GM23248 (cell line): Measurements from ENCODE around the gene B9D1. TPM values are rescaled to one million over a fixed set of nuclear protein-coding genes. Genes with fewer than 3 reads are reported as not detected.

Source experiments
- DNase-seq: peaks from one replicate; pipeline ENCODE4 v3.0.0-alpha.2; 2015
- H2AFZ ChIP-seq: fragments of 200-600 bp; sonication (generic); 2 replicates; pipeline ENCODE4 v1.6.1; 2016; ENCODE audit warnings: antibody characterized with exemption
- H3F3A ChIP-seq: fragments of 200-600 bp; sonication (generic); 2 replicates; pipeline ENCODE4 v1.6.1; 2016; ENCODE audit warnings: mild to moderate bottlenecking, antibody characterized with exemption, mixed run types; ENCODE audit not compliant: insufficient read depth
- H3K27ac ChIP-seq: fragments of 200-600 bp; sonication (generic); 2 replicates; pipeline ENCODE4 v1.5.1; 2016; ENCODE audit warnings: mild to moderate bottlenecking
- H3K27me3 ChIP-seq: fragments of 200-600 bp; sonication (generic); replicated peaks from 2 replicates; pipeline ENCODE4 v1.6.1; 2016; ENCODE audit warnings: mild to moderate bottlenecking; ENCODE audit not compliant: insufficient read depth
- H3K36me3 ChIP-seq: fragments of 200-600 bp; sonication (generic); 2 replicates; pipeline ENCODE4 v1.6.1; 2016; ENCODE audit warnings: low read depth, mild to moderate bottlenecking
- H3K4me1 ChIP-seq: fragments of 200-600 bp; sonication (generic); 2 replicates; pipeline ENCODE4 v1.6.1; 2016; ENCODE audit warnings: mild to moderate bottlenecking; ENCODE audit not compliant: insufficient read depth
- H3K4me2 ChIP-seq: fragments of 200-600 bp; sonication (generic); one replicate; pipeline ENCODE4 v1.6.1; 2016; ENCODE audit warnings: mild to moderate bottlenecking; ENCODE audit not compliant: unreplicated experiment
- H3K4me3 ChIP-seq: fragments of 200-600 bp; sonication (generic); 2 replicates; pipeline ENCODE4 v1.5.1; 2016; ENCODE audit warnings: mild to moderate bottlenecking
- H3K79me2 ChIP-seq: fragments of 200-600 bp; sonication (generic); 2 replicates; pipeline ENCODE4 v1.6.1; 2016; ENCODE audit warnings: mild to moderate bottlenecking; ENCODE audit not compliant: insufficient read depth
- H3K9ac ChIP-seq: fragments of 200-600 bp; sonication (generic); 2 replicates; pipeline ENCODE4 v1.6.1; 2016; ENCODE audit warnings: mild to moderate bottlenecking
- H3K9me2 ChIP-seq: fragments of 200-600 bp; sonication (generic); 2 replicates; pipeline ENCODE4 v1.6.1; 2016; ENCODE audit warnings: mixed run types, mild to moderate bottlenecking, moderate library complexity; ENCODE audit not compliant: insufficient read depth
- H3K9me3 ChIP-seq: fragments of 200-600 bp; sonication (generic); one replicate; pipeline ENCODE4 v1.6.1; 2017; ENCODE audit warnings: low read depth
- H4K20me1 ChIP-seq: fragments of 200-600 bp; sonication (generic); 2 replicates; pipeline ENCODE4 v1.6.0; 2016; ENCODE audit not compliant: insufficient read depth
- EZH2 ChIP-seq: fragments of 200-600 bp; sonication (generic); IDR thresholded peaks from 2 replicates; pipeline ENCODE4 v1.6.1; 2018; ENCODE audit warnings: antibody characterized with exemption, mild to moderate bottlenecking; ENCODE audit not compliant: insufficient read depth, poor library complexity, severe bottlenecking
- EZH2phosphoT487 ChIP-seq: fragments of 200-600 bp; sonication (generic); IDR thresholded peaks from 2 replicates; pipeline ENCODE4 v1.6.1; 2018; ENCODE audit warnings: antibody characterized with exemption, moderate library complexity, mild to moderate bottlenecking, low read depth; ENCODE audit not compliant: insufficient read depth
- WGBS, 2 experiments: methylation state at CpG; one replicate each; pipeline ENCODE4 v1.1.6; 2015 to 2017; ENCODE audit warnings: low lambda C conversion rate in 2 of 2, low coverage in 1 of 2; ENCODE audit errors: missing lambda C conversion rate in 2 of 2; 5-methylcytosine and 5-hydroxymethylcytosine counted together
- in situ Hi-C: fragments of 300-500 bp; cut with MboI; formaldehyde crosslinking; loops from 2 replicates; pipeline ENCODE4 v1.15.0; 2020
- polyA plus RNA-seq: library from polyadenylated mRNA; unstranded; fragments of >200 nt; fragmentation: Nextera tagmentation; extraction: Ambion mirVana; gene quantifications from 2 replicates; pipeline ENCODE4 v1.2.1, GENCODE V29; 2016
- total RNA-seq: library from RNA; depleted of rRNA; stranded (reverse); fragments of >200 nt; shearing (Covaris generic); gene quantifications from 2 replicates; pipeline ENCODE4 v1.2.3, GENCODE V29; 2014

B9D1 gene
- total and polyA plus RNA-seq, 2 experiments from 2014 or later = 15.5 to 24.4 TPM

DNA sequence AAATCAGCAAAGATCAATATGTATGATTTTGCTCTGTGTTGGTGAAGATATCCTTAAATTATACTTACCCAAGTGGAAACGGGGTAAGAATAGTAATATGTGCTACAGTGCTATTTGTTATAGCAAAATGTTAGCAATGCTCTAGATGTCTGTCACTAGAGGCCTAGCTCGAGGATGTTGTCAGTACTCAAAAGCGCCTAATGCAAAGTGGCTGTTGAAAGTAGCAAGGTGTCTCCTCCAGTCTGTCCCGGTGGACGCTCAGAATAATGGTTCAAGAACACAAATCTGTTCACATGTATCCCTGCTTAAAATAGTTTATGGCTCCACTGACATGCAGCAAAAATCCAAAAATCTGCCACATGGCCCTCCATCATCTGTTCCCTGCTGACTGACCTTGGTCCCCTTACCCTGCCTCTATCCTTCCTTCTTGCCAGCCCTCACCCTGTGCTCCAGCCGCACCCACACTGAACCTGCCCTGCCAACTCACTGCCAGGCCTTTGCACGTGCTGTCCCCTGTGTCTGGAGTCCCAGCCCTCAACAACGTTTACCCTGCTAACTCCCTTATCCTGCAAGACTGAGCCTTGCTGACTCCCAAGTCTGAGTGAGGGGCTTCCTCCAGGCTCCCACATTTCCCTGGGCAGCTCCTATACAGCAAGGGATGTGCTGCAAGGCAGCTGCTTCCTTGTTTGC is 38.9 kb upstream of the B9D1 start:
- 60 to 62% methylated on average over 8 of the region's 8 CpGs for whole genome bisulfite sequencing, 2 experiments
- no peak overlapping the region for H3K4me2 ChIP-seq
- H2AFZ ChIP-seq = no peak overlapping the region
- H3K79me2 ChIP-seq = no peaks in the 10 kb centered on the region
- H3K9me2 ChIP-seq = no peaks in the 10 kb centered on the region
- H3F3A ChIP-seq = 0 out of 2 replicates have a peak, but pooled peaks cover 3% of the 10 kb centered on the region
- in situ Hi-C loops = no loop called here
- TF ChIP-seq EZH2 (no peak), EZH2phosphoT487 (no peak)
- no peaks in the 10 kb centered on the region for H3K27me3 ChIP-seq
- peaks cover 12% of the 10 kb centered on the region for H3K4me1 ChIP-seq
- H3K27ac ChIP-seq = no peak overlapping the region
- H3K36me3 ChIP-seq = no peaks in the 10 kb centered on the region
- H3K9ac ChIP-seq = no peak overlapping the region
- no peak overlapping the region for H3K4me3 ChIP-seq
- no peaks in the 10 kb centered on the region for H4K20me1 ChIP-seq
- no peak for DNase-seq
- H3K9me3 ChIP-seq = no peaks in the 10 kb centered on the region

DNA sequence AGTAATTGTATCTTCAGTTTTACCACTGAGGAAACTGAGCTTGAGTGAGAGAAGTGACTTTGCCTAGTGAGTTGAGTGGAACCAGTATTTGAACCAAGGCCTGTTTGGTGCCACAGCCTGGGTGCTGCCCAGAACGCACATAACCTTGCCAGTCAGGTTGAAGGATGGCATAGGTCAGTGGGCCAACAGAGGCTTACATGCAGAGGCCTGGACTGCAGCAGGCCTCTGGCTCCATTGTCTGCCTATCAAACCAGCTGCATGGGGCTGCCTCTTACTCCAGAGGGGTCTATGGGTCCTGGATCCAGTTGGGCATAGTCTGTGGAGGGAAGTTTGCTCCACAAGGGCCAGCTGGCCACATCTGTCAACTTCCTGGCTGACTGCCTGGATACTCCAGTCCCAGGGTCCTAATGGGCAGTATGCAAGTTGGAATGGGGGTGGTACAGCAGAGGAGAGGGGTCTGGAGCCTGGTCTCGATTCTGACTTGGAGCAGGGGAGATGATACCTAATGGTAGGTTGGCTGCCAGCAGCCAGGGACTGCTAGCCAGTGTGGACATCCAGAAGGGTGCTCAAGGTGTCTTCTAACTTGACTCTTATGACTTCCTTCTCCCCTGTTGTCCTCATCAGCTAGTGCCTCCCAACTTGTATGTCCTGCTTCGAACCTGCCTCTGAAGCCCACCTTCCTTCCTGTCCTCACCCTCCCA is 37.4 kb upstream of the B9D1 start:
- WGBS, 2 experiments = 90 to 94% methylated on average over 2 to 3 of the region's 3 CpGs
- TF ChIP-seq EZH2phosphoT487 = no peak
- no peak for TF ChIP-seq EZH2
- Histone ChIP-seq H3K79me2 (no peaks in the 10 kb centered on the region), H3K9me2 (no peaks in the 10 kb centered on the region), H3K9ac (no peak overlapping the region), H4K20me1 (no peaks in the 10 kb centered on the region), H3K36me3 (no peaks in the 10 kb centered on the region), H3K9me3 (no peaks in the 10 kb centered on the region), H3K27me3 (no peaks in the 10 kb centered on the region), H2AFZ (no peak overlapping the region), H3K27ac (no peak overlapping the region), H3K4me2 (no peak overlapping the region), H3K4me1 (peaks cover 12% of the 10 kb centered on the region), H3K4me3 (no peak overlapping the region), H3F3A (0 out of 2 replicates have a peak, but pooled peaks cover 3% of the 10 kb centered on the region)
- in situ Hi-C loops = no loop called here
- DNase-seq = no peak

DNA sequence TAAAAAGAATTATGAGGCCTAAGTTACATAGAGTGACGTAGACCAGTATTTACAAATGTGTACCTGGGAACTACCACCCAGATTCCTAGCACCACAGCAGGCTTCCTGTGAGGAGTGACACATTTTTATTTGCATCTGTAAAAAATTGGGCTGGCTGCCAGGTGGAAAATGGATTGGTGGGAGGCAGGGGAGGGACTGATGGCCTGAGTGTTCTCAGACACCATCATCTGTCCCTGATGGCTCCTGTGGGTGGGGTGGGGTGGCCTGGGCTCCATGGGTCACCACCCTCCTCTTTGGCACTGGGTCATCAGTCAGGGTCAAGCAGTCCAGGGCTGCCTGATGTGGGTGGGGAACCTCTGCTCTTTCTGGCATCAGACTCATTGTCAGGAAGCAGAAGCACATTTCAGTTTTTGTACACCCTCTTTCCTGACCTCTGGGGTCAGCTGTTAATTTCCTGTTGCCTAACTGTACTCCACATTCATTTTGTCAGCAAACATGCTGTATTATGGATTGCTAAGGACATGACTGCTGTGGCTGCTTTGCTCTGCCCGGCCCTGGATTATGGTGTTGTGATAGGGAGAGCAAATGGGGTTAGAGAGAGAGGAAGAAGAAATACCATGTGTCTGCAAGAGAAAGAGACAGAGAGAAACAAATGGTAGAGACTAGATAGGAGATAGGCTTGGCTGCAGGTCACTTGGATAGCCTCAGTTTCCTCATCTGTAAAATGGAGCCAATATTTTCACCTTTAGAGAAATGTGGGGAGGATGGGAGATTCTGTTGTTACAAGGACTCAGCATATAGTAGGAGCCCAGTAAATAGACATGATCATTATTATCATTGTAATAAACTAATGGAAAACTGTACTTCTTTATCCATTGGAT is 36.0 kb upstream of the B9D1 start:
- no peak overlapping the region for H2AFZ ChIP-seq
- no peaks in the 10 kb centered on the region for H4K20me1 ChIP-seq
- no peak overlapping the region for H3K4me3 ChIP-seq
- no peak overlapping the region for H3K4me2 ChIP-seq
- no peaks in the 10 kb centered on the region for H3K9me3 ChIP-seq
- no peak overlapping the region; the same call in 1 of the 2 replicates for H3K27ac ChIP-seq
- peak; percentile 41 for DNase-seq
- H3K4me1 ChIP-seq = peaks cover 12% of the 10 kb centered on the region
- 69 to 73% methylated on average over 2 of the region's 2 CpGs for WGBS, 2 experiments
- no peaks in the 10 kb centered on the region for H3K9me2 ChIP-seq
- H3K9ac ChIP-seq = no peak overlapping the region
- H3K36me3 ChIP-seq = no peaks in the 10 kb centered on the region
- no peaks in the 10 kb centered on the region for H3K79me2 ChIP-seq
- 0 out of 2 replicates have a peak, but pooled peaks cover 3% of the 10 kb centered on the region for H3F3A ChIP-seq
- in situ Hi-C loops = no loop called here
- no peaks in the 10 kb centered on the region for H3K27me3 ChIP-seq
- TF ChIP-seq EZH2 (no peak), EZH2phosphoT487 (no peak)

DNA sequence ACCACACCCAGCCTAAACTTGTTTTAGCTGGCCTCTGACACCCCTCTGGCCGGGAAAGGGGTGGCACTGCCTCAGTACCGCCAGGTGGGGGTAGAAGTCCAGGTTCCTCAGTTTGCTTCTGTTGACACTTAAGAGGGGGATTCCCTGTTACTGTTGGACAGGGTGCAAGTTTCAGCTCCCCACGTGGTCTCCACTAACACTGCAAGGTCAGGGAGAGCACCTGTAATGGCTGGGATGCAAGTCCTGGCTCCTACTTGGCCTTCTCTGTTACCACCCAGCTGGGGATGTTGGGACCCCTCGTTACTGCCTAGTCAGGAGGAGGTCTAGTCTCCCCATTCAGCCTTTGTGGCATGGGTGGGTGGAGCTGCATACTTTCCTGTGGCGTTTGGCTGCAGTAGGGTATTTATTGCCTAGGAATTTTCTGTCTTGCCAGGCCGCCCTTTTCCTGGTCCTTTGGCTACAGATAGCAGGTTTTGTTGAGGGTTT is 35.1 kb upstream of the B9D1 start:
- Histone ChIP-seq H3K36me3 (no peaks in the 10 kb centered on the region), H3K9me2 (no peaks in the 10 kb centered on the region), H3F3A (0 out of 2 replicates have a peak, but pooled peaks cover 3% of the 10 kb centered on the region), H3K27ac (no peak overlapping the region), H3K9ac (no peak overlapping the region), H3K4me1 (peaks cover 12% of the 10 kb centered on the region), H2AFZ (no peak overlapping the region), H4K20me1 (no peaks in the 10 kb centered on the region), H3K9me3 (no peaks in the 10 kb centered on the region), H3K4me2 (no peak overlapping the region), H3K79me2 (no peaks in the 10 kb centered on the region), H3K27me3 (no peaks in the 10 kb centered on the region), H3K4me3 (no peak overlapping the region)
- TF ChIP-seq EZH2 (no peak), EZH2phosphoT487 (no peak)
- in situ Hi-C loops = no loop called here
- WGBS, 2 experiments = 66 to 70% methylated on average over 6 of the region's 6 CpGs
- DNase-seq = no peak
